Measurements from ENCODE around the gene COPA.

COPA gene

GRCh38 chr1:160344936-160345335, 1.9 kb upstream of the COPA start:
- no peak for DNase-seq (ENCODE audit: low read depth)
- H3K9ac ChIP-seq (ENCODE audit: low read length): no peak overlapping the region
- H3K4me1 ChIP-seq (ENCODE audit: control insufficient read depth, insufficient read depth, low read length): peaks cover 26% of the 10 kb centered on the region
- no peaks in the 10 kb centered on the region for H3K27me3 ChIP-seq (replicated peaks; ENCODE audit: control insufficient read depth, insufficient read depth, low read length)
- H3K9me3 ChIP-seq (ENCODE audit: control insufficient read depth, low read length): no peaks in the 10 kb centered on the region
- no peak overlapping the region for H3K4me3 ChIP-seq (ENCODE audit: low read length)
- peaks cover 53% of the 10 kb centered on the region for H3K36me3 ChIP-seq (ENCODE audit: control insufficient read depth, insufficient read depth, low read length, severe bottlenecking)

GRCh38 chr1:160344241-160344640, 1.2 kb upstream of the COPA start:
- Histone ChIP-seq H3K4me1 (ENCODE audit: control insufficient read depth, insufficient read depth, low read length) (peaks cover 31% of the 10 kb centered on the region), H3K4me3 (ENCODE audit: low read length) (peak overlapping the region; percentile 99), H3K27me3 (replicated peaks; ENCODE audit: control insufficient read depth, insufficient read depth, low read length) (no peaks in the 10 kb centered on the region), H3K36me3 (ENCODE audit: control insufficient read depth, insufficient read depth, low read length, severe bottlenecking) (peaks cover 53% of the 10 kb centered on the region), H3K9me3 (ENCODE audit: control insufficient read depth, low read length) (no peaks in the 10 kb centered on the region), H3K9ac (ENCODE audit: low read length) (peak overlapping the region; percentile 94)
- no peak for DNase-seq (ENCODE audit: low read depth)

GRCh38 chr1:160342526-160342925, 524 bp downstream of the COPA start:
- DNase-seq (ENCODE audit: low read depth): no peak
- Histone ChIP-seq H3K9me3 (ENCODE audit: control insufficient read depth, low read length) (no peaks in the 10 kb centered on the region), H3K9ac (ENCODE audit: low read length) (peak overlapping the region; percentile 94), H3K4me3 (ENCODE audit: low read length) (peak overlapping the region; percentile 99), H3K4me1 (ENCODE audit: control insufficient read depth, insufficient read depth, low read length) (peaks cover 43% of the 10 kb centered on the region), H3K27me3 (replicated peaks; ENCODE audit: control insufficient read depth, insufficient read depth, low read length) (no peaks in the 10 kb centered on the region), H3K36me3 (ENCODE audit: control insufficient read depth, insufficient read depth, low read length, severe bottlenecking) (peaks cover 54% of the 10 kb centered on the region)

GRCh38 chr1:160340866-160341265, 2.2 kb downstream of the COPA start:
- Histone ChIP-seq H3K9me3 (ENCODE audit: control insufficient read depth, low read length) (no peaks in the 10 kb centered on the region), H3K4me1 (ENCODE audit: control insufficient read depth, insufficient read depth, low read length) (peaks cover 43% of the 10 kb centered on the region), H3K4me3 (ENCODE audit: low read length) (peak overlapping the region; percentile 99), H3K36me3 (ENCODE audit: control insufficient read depth, insufficient read depth, low read length, severe bottlenecking) (peaks cover 54% of the 10 kb centered on the region), H3K27me3 (replicated peaks; ENCODE audit: control insufficient read depth, insufficient read depth, low read length) (no peaks in the 10 kb centered on the region), H3K9ac (ENCODE audit: low read length) (peak overlapping the region; percentile 94)
- peak; percentile 6 for DNase-seq (ENCODE audit: low read depth)

GRCh38 chr1:160340146-160340545, 2.9 kb downstream of the COPA start:
- Histone ChIP-seq H3K9me3 (ENCODE audit: control insufficient read depth, low read length) (no peaks in the 10 kb centered on the region), H3K36me3 (ENCODE audit: control insufficient read depth, insufficient read depth, low read length, severe bottlenecking) (peaks cover 55% of the 10 kb centered on the region), H3K4me1 (ENCODE audit: control insufficient read depth, insufficient read depth, low read length) (peaks cover 43% of the 10 kb centered on the region), H3K9ac (ENCODE audit: low read length) (peak overlapping the region; percentile 94), H3K27me3 (replicated peaks; ENCODE audit: control insufficient read depth, insufficient read depth, low read length) (no peaks in the 10 kb centered on the region), H3K4me3 (ENCODE audit: low read length) (peak overlapping the region; percentile 99)
- no peak for DNase-seq (ENCODE audit: low read depth)

- peaks cover 65% of the 10 kb centered on the region for H3K36me3 ChIP-seq (ENCODE audit: control insufficient read depth, insufficient read depth, low read length, severe bottlenecking)
- no peak overlapping the region for H3K9ac ChIP-seq (ENCODE audit: low read length)
- H3K27me3 ChIP-seq (replicated peaks; ENCODE audit: control insufficient read depth, insufficient read depth, low read length): no peaks in the 10 kb centered on the region
- H3K4me1 ChIP-seq (ENCODE audit: control insufficient read depth, insufficient read depth, low read length): peaks cover 36% of the 10 kb centered on the region
- no peak overlapping the region for H3K4me3 ChIP-seq (ENCODE audit: low read length)
- no peak for DNase-seq (ENCODE audit: low read depth)
- no peaks in the 10 kb centered on the region for H3K9me3 ChIP-seq (ENCODE audit: control insufficient read depth, low read length)
Observed at GRCh38 chr1:160338580-160338979, 4.5 kb downstream of the COPA start.

- Histone ChIP-seq H3K4me3 (ENCODE audit: low read length) (no peak overlapping the region), H3K4me1 (ENCODE audit: control insufficient read depth, insufficient read depth, low read length) (no peaks in the 10 kb centered on the region), H3K9ac (ENCODE audit: low read length) (no peak overlapping the region), H3K27me3 (replicated peaks; ENCODE audit: control insufficient read depth, insufficient read depth, low read length) (no peaks in the 10 kb centered on the region), H3K36me3 (ENCODE audit: control insufficient read depth, insufficient read depth, low read length, severe bottlenecking) (peaks cover 97% of the 10 kb centered on the region), H3K9me3 (ENCODE audit: control insufficient read depth, low read length) (no peaks in the 10 kb centered on the region)
- no peak for DNase-seq (ENCODE audit: low read depth)
Observed at GRCh38 chr1:160332516-160332915, 10.5 kb downstream of the COPA start.

- peaks cover 99% of the 10 kb centered on the region for H3K36me3 ChIP-seq (ENCODE audit: control insufficient read depth, insufficient read depth, low read length, severe bottlenecking)
- H3K9ac ChIP-seq (ENCODE audit: low read length): no peak overlapping the region
- H3K27me3 ChIP-seq (replicated peaks; ENCODE audit: control insufficient read depth, insufficient read depth, low read length): no peaks in the 10 kb centered on the region
- no peak overlapping the region for H3K4me3 ChIP-seq (ENCODE audit: low read length)
- no peak for DNase-seq (ENCODE audit: low read depth)
- no peaks in the 10 kb centered on the region for H3K4me1 ChIP-seq (ENCODE audit: control insufficient read depth, insufficient read depth, low read length)
- H3K9me3 ChIP-seq (ENCODE audit: control insufficient read depth, low read length): no peaks in the 10 kb centered on the region
Observed at GRCh38 chr1:160330119-160330518, 12.9 kb downstream of the COPA start.

- no peak for DNase-seq (ENCODE audit: low read depth)
- Histone ChIP-seq H3K9ac (ENCODE audit: low read length) (no peak overlapping the region), H3K4me3 (ENCODE audit: low read length) (no peak overlapping the region), H3K9me3 (ENCODE audit: control insufficient read depth, low read length) (no peaks in the 10 kb centered on the region), H3K36me3 (ENCODE audit: control insufficient read depth, insufficient read depth, low read length, severe bottlenecking) (peaks cover 93% of the 10 kb centered on the region), H3K27me3 (replicated peaks; ENCODE audit: control insufficient read depth, insufficient read depth, low read length) (no peaks in the 10 kb centered on the region), H3K4me1 (ENCODE audit: control insufficient read depth, insufficient read depth, low read length) (peaks cover 5% of the 10 kb centered on the region)
Observed at GRCh38 chr1:160328184-160328583, 14.9 kb downstream of the COPA start.

- Histone ChIP-seq H3K9me3 (ENCODE audit: control insufficient read depth, low read length) (no peaks in the 10 kb centered on the region), H3K4me1 (ENCODE audit: control insufficient read depth, insufficient read depth, low read length) (peaks cover 5% of the 10 kb centered on the region), H3K27me3 (replicated peaks; ENCODE audit: control insufficient read depth, insufficient read depth, low read length) (no peaks in the 10 kb centered on the region), H3K9ac (ENCODE audit: low read length) (no peak overlapping the region), H3K36me3 (ENCODE audit: control insufficient read depth, insufficient read depth, low read length, severe bottlenecking) (peaks cover 93% of the 10 kb centered on the region), H3K4me3 (ENCODE audit: low read length) (no peak overlapping the region)
- no peak for DNase-seq (ENCODE audit: low read depth)
Observed at GRCh38 chr1:160326418-160326817, 16.6 kb downstream of the COPA start.

GRCh38 chr1:160325252-160325651, 17.8 kb downstream of the COPA start:
- Histone ChIP-seq H3K4me3 (ENCODE audit: low read length) (no peak overlapping the region), H3K9me3 (ENCODE audit: control insufficient read depth, low read length) (no peaks in the 10 kb centered on the region), H3K36me3 (ENCODE audit: control insufficient read depth, insufficient read depth, low read length, severe bottlenecking) (peaks cover 89% of the 10 kb centered on the region)

GRCh38 chr1:160322831-160323230, 20.2 kb downstream of the COPA start:
- H3K9me3 ChIP-seq (ENCODE audit: control insufficient read depth, low read length): no peaks in the 10 kb centered on the region
- no peaks in the 10 kb centered on the region for H3K27me3 ChIP-seq (replicated peaks; ENCODE audit: control insufficient read depth, insufficient read depth, low read length)
- no peak for DNase-seq (ENCODE audit: low read depth)
- H3K9ac ChIP-seq (ENCODE audit: low read length): no peak overlapping the region
- H3K36me3 ChIP-seq (ENCODE audit: control insufficient read depth, insufficient read depth, low read length, severe bottlenecking): peaks cover 86% of the 10 kb centered on the region
- H3K4me3 ChIP-seq (ENCODE audit: low read length): no peak overlapping the region
- peaks cover 5% of the 10 kb centered on the region for H3K4me1 ChIP-seq (ENCODE audit: control insufficient read depth, insufficient read depth, low read length)

More at GRCh38 chr1:160325252-160325651, 17.8 kb downstream of the COPA start:
- H3K9ac ChIP-seq (ENCODE audit: low read length): no peak overlapping the region
- no peaks in the 10 kb centered on the region for H3K27me3 ChIP-seq (replicated peaks; ENCODE audit: control insufficient read depth, insufficient read depth, low read length)
- H3K4me1 ChIP-seq (ENCODE audit: control insufficient read depth, insufficient read depth, low read length): peaks cover 5% of the 10 kb centered on the region
- no peak for DNase-seq (ENCODE audit: low read depth)

All from adipocyte (in vitro differentiated cells).